GM12875 (cell line): Measurements from ENCODE around the gene PHRF1.

Source experiments
- H3K4me3 ChIP-seq: one replicate; pipeline ENCODE4 v1.5.1; 2011; ENCODE audit warnings: low read depth, low read length, control low read depth
- CTCF ChIP-seq: IDR thresholded peaks from 2 replicates; pipeline ENCODE4 v1.5.1; 2011; ENCODE audit warnings: low read depth, mild to moderate bottlenecking, control low read depth, inconsistent platforms, low read length, moderate library complexity, borderline replicate concordance; ENCODE audit not compliant: insufficient read depth

PHRF1 gene

GRCh38 chr11:559712-560304 is 16.5 kb upstream of the PHRF1 start:
- no peak for TF ChIP-seq CTCF

GRCh38 chr11:560305-561147 is 15.7 kb upstream of the PHRF1 start, which contains the start of the genes LMNTD2 and RASSF7:
Gene LMNTD2 (minus strand): TSS chr11:560738. CDS start chr11:560716, 22 bp downstream.
Gene RASSF7 (plus strand): TSS chr11:560970. CDS start chr11:561769, 799 bp downstream.
- TF ChIP-seq CTCF, result no peak
- peak within 1 kb of the TSS; percentile 70 for H3K4me3 ChIP-seq

More at GRCh38 chr11:559712-560304, 16.5 kb upstream of the PHRF1 start:
- H3K4me3 ChIP-seq, result peak overlapping the region; percentile 57

GRCh38 chr11:561148-562003 is 14.9 kb upstream of the PHRF1 start:
- peak overlapping the region; percentile 70 for H3K4me3 ChIP-seq
- TF ChIP-seq CTCF, result no peak

- TF ChIP-seq CTCF, result no peak
- no peak overlapping the region for H3K4me3 ChIP-seq
Measured at GRCh38 chr11:562046-562645, 14.1 kb upstream of the PHRF1 start.

- no peak for TF ChIP-seq CTCF
- no peak overlapping the region for H3K4me3 ChIP-seq
Measured at GRCh38 chr11:563066-563811, 13.0 kb upstream of the PHRF1 start.
